Measurements from ENCODE around the gene GLYATL1B.

Gene GLYATL1B

GRCh38 chr11:59141673-59142460 is 55.8 kb downstream of the GLYATL1B start:
- Histone ChIP-seq H3K27ac (ENCODE audit: low read depth, low read length) (peak overlapping the region; percentile 84), H3K9ac (ENCODE audit: low read length) (peak overlapping the region; percentile 81), H3K4me3 (ENCODE audit: low read length) (peak overlapping the region; percentile 95), H3K27me3 (ENCODE audit: control insufficient read depth, insufficient read depth, low read length) (no peaks in the 10 kb centered on the region), H3K4me1 (ENCODE audit: control insufficient read depth, insufficient read depth, low read length) (peaks cover 9% of the 10 kb centered on the region), H3K36me3 (ENCODE audit: control insufficient read depth, insufficient read depth, low read length) (no peaks in the 10 kb centered on the region)

GRCh38 chr11:59142530-59143507 is 56.7 kb downstream of the GLYATL1B start, which contains the start of gene FAM111A:
Gene FAM111A, plus strand, starts transcription at chr11:59142856. Its CDS starts 6,017 bp downstream, at chr11:59148873.
- no peaks in the 10 kb centered on the region for H3K27me3 ChIP-seq (ENCODE audit: control insufficient read depth, insufficient read depth, low read length)
- peak within 1 kb of the TSS; percentile 95 for H3K4me3 ChIP-seq (ENCODE audit: low read length)
- no peaks in the 10 kb centered on the region for H3K36me3 ChIP-seq (ENCODE audit: control insufficient read depth, insufficient read depth, low read length)
- peaks cover 9% of the 10 kb centered on the region for H3K4me1 ChIP-seq (ENCODE audit: control insufficient read depth, insufficient read depth, low read length)
- H3K9ac ChIP-seq (ENCODE audit: low read length) = peak within 1 kb of the TSS; percentile 81
- peak within 1 kb of the TSS; percentile 84 for H3K27ac ChIP-seq (ENCODE audit: low read depth, low read length)

DNA sequence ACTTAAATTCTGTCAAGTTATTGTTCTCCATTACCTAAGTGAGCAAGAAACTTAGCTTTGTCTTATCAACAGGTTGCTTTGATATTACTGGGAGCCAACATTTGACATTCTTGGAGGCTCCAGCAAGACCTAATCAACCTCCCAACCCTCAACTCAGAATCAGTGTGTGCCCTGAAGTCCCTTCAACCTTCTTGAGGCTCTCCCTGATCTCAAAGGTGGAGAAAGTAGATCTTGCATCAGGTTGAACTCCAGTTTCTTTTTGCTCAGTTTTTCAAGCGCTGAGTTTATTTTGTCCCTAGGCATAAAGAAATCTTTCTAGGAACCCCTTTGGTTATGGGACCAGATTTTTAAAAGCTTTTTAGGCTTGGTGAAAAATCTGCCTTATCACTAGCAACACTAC is 58.0 kb downstream of the GLYATL1B start:
- H3K36me3 ChIP-seq (ENCODE audit: control insufficient read depth, insufficient read depth, low read length) = no peaks in the 10 kb centered on the region
- H3K27ac ChIP-seq (ENCODE audit: low read depth, low read length) = peak overlapping the region; percentile 84
- peaks cover 9% of the 10 kb centered on the region for H3K4me1 ChIP-seq (ENCODE audit: control insufficient read depth, insufficient read depth, low read length)
- peak overlapping the region; percentile 66 for H3K4me3 ChIP-seq (ENCODE audit: low read length)
- no peak overlapping the region for H3K9ac ChIP-seq (ENCODE audit: low read length)
- no peaks in the 10 kb centered on the region for H3K27me3 ChIP-seq (ENCODE audit: control insufficient read depth, insufficient read depth, low read length)
